GM21515 (cell line): ENCODE results near the gene C4BPB.

ENCODE experiments used
- ATAC-seq: cut with Tn5 transposase; IDR thresholded peaks from one replicate; pipeline ENCODE4 v1.9.1; 2021; ENCODE audit not compliant: unreplicated experiment

The C4BPB gene

DNA sequence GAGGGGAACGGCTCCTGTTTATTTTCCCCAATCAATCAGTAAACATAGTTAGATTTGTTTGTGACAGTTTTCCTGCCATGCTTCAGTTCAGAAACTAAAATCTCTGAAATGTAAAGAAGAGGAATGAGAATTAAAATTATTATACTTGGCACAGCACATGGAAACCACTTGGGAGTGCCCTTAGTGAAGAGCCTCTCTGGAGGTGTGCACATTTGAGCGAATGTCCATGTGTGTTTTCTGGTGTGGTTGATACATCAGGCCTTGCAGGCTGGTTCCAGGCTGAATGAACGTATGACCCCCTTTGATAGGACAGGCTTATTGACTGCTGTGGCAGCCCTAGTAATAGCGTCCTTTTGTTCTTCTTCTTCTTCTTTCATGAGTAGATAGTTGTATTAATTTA is 42.5 kb downstream of the C4BPB start:
- no peak for ATAC-seq

DNA sequence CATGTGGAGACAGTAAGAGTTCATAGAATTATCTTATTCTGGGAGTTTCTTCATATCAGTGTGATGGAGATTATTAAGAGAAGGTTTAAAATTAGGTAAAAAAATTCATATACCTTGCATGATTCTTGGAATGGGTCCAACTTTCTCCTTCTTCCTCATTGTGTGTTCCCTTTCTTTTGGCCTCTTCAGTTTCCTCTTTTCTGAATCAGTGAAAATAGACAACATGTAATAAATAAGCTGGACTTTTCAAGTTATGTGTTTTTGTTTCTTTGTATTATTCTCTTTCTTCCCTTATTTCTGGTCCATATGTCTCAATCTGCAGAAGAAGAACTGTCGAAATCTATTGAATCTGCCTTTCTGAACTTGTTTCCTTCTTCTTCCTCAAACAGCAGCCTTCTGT is 45.9 kb downstream of the C4BPB start:
- no peak for ATAC-seq

GRCh38 chr1:207139616-207140015 is 51.0 kb downstream of the C4BPB start:
- ATAC-seq, result no peak

DNA sequence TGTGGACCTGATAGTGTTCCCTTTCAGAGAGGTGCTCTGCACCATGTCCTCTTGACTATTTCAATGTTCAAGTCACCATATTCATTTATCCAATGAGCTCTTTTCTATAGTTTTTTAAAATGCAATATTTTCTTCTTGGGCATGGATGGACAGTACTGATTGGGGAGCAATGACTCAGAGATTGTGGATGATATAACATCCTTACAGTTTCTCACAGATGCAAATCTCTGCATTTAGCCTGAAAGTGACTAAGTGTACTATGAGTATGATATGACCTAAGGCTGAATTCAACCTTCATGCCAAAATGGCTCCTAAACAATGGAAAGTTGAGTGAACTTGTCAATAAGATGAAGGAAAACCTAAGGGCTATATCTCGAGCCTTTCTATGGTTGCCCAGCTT is 51.9 kb downstream of the C4BPB start:
- ATAC-seq, result no peak

DNA sequence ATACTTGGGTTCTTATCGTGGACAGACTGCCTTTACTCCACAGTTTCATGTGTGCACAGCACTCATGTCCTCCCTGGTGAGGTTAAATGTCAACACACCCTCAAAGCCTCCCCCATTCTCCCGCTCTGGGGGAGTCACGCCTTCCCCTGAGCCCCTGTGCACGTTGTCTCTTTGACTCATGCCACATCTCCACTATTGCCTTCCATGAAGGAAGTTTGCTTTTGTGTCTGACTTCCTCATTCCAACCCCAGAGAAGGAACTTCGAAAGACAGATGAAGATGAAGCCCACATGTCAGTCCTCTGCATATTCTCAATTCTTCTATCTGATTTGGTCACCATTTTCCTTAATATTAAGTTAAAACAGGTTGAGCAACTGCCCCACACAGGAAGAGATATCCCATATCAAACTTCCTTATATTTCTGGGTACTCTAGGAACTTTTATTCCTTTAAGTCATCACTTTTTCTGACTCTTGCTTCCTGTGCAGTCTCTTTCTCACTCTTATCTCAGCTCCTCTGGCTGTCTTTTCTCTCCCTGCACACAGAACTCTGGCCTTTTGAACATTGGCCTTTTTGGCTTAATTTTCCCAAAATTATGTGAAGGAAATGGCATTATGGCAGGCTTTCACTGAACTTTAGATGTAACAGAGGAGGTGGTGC is 56.9 kb downstream of the C4BPB start:
- ATAC-seq, result no peak
